ENCODE measurements around the gene APOL2. TPM values are rescaled to one million over a fixed set of nuclear protein-coding genes. Genes with fewer than 3 reads are reported as not detected.
A peak's percentile ranks its signal among the peaks of the same experiment; 100 is the strongest.

APOL2 gene
- total RNA-seq, 1 donor from 2014 or later: 63.8 TPM

DNA sequence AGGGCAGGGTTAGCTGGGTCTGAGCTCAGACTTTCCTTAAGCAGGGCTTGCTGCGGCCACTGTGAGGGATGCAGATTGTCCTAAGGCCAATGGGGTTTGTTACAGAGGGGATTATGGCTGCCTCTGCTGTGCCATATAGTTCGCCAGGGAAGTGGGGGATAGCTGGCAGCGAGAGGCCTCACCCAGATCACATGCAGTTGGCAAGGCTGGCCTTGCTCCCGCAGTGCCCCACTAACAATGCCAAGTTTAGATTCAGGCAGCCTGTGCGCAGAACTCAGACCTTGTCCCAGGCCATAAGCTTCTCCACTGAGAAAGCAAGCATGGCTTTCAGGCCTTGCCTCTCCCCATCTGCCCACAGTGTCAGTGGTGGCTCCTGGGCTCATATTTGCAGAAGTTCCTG lies 4.7 kb upstream of the APOL2 start:
- peak in 1 of 2 donors; percentile 37 for DNase-seq (ENCODE audit: extremely low spot score in 2 of 2)
- H3K9me3 ChIP-seq: no peaks in the 10 kb centered on the region
- peaks cover 15% of the 10 kb centered on the region for H3K4me1 ChIP-seq
- H3K36me3 ChIP-seq: no peaks in the 10 kb centered on the region
- H3K27ac ChIP-seq: peak overlapping the region; percentile 64
- H3K4me3 ChIP-seq: no peak overlapping the region
- intact Hi-C loops (cut with DNase I): no loop called here
- H3K27me3 ChIP-seq: no peaks in the 10 kb centered on the region
- no peak for TF ChIP-seq CTCF (IDR thresholded peaks at IDR 0.05)
- TF ChIP-seq POLR2AphosphoS5 (IDR thresholded peaks at IDR 0.05; ENCODE audit: insufficient read depth in 1 of 2, low read depth in 1 of 2): no peak
- no peak for TF ChIP-seq POLR2A (IDR thresholded peaks at IDR 0.05)

DNA sequence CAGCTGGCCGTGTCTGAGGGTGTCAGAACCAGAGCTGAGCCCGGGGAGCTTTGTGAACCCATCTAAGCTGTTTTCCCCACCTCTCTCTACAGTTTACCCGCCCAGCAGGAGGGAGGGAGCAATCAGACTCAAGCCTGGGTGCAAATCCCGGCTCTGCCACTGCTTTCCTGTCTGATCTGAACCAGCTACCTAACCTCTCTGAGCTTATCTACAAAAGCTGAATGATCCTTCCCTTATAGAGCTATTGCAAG lies 252 bp downstream of the APOL2 start:
- Histone ChIP-seq H3K4me3 (peak overlapping the region; percentile 56 to 73), H3K27ac (peak overlapping the region; percentile 93), H3K36me3 (peaks cover 0 to 3% of the 10 kb centered on the region in 2 donors), H3K27me3 (no peaks in the 10 kb centered on the region), H3K4me1 (peaks cover 54% of the 10 kb centered on the region), H3K9me3 (no peaks in the 10 kb centered on the region)
- intact Hi-C loops (cut with DNase I): no loop called here
- DNase-seq (ENCODE audit: extremely low spot score in 2 of 2): peak in 1 of 2 donors; percentile 86
- TF ChIP-seq POLR2A (IDR thresholded peaks at IDR 0.05) (no peak), POLR2AphosphoS5 (IDR thresholded peaks at IDR 0.05; ENCODE audit: insufficient read depth in 1 of 2, low read depth in 1 of 2) (no peak), CTCF (IDR thresholded peaks at IDR 0.05) (no peak)

DNA sequence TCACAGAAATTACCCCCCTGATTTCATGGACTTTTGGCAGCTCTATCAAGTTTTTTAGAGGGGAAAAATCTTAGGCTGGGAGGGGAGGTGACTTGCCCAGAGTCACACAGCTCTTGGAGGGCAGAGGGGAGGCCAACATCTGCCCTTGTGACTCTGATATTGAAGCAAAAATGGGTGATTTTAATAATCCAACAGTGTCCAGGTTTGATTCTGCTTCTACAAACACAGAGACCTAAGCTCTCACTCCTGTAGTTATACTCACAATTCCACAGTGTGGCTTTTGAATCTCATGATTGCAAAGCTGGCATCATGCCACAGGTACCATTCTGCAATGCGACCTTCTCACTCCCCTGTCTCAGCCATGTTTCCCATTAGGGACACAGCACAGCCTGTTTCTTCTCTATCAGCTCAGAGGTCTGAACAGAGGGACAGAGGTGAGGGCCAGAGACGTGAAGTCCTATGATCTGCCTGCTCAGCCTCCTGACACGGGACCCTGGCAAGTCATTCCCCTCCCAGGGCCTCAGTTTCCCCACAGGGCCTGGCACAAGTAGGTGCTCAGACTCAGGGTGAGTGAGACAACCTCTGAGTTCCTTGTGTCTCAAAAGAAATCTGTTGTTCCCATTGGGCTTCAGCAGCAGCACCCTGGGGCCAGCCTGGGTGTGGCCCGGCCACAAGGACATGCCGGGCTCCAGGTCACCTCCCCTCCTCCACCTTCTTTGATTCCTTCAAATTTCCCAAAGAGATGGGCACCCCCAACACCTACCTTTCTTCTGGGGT lies 766 bp downstream of the APOL2 start:
- no peaks in the 10 kb centered on the region for H3K9me3 ChIP-seq
- TF ChIP-seq POLR2A (IDR thresholded peaks at IDR 0.05) (no peak), CTCF (IDR thresholded peaks at IDR 0.05) (no peak), POLR2AphosphoS5 (IDR thresholded peaks at IDR 0.05; ENCODE audit: insufficient read depth in 1 of 2, low read depth in 1 of 2) (no peak)
- DNase-seq (ENCODE audit: extremely low spot score in 2 of 2): peak; percentile 79 to 87
- H3K36me3 ChIP-seq: peaks cover 0 to 3% of the 10 kb centered on the region in 2 donors
- intact Hi-C loops (cut with DNase I): no loop called here
- no peaks in the 10 kb centered on the region for H3K27me3 ChIP-seq
- peak overlapping the region; percentile 93 for H3K27ac ChIP-seq
- H3K4me3 ChIP-seq: peak overlapping the region; percentile 56 to 73
- peaks cover 49% of the 10 kb centered on the region for H3K4me1 ChIP-seq

GRCh38 chr22:36237462-36238372 lies 1.6 kb downstream of the APOL2 start:
- Histone ChIP-seq H3K9me3 (no peaks in the 10 kb centered on the region), H3K4me1 (peaks cover 48% of the 10 kb centered on the region), H3K27ac (peak overlapping the region; percentile 93), H3K4me3 (peak overlapping the region; percentile 56 to 73), H3K27me3 (no peaks in the 10 kb centered on the region), H3K36me3 (peaks cover 0 to 10% of the 10 kb centered on the region in 2 donors)
- TF ChIP-seq POLR2AphosphoS5 (IDR thresholded peaks at IDR 0.05; ENCODE audit: insufficient read depth in 1 of 2, low read depth in 1 of 2) (peak in 1 of 2 donors; percentile 39), CTCF (IDR thresholded peaks at IDR 0.05) (no peak)
- DNase-seq (ENCODE audit: extremely low spot score in 2 of 2): peak; percentile 61 to 87
- intact Hi-C loops (cut with DNase I): no loop called here
